ENCODE measurements around the gene TSPAN13. TPM values are rescaled to one million over a fixed set of nuclear protein-coding genes. Genes with fewer than 3 reads are reported as not detected.

The TSPAN13 gene
- 112 and 116 TPM in 2 replicates for total RNA-seq
- long read RNA-seq, transcript TSPAN13-201 (6 exons, 2,093 nt), result major isoform, 323 of 342 reads
- long read RNA-seq, partial matches to known transcripts, result 14 of 342 reads
- long read RNA-seq, other reads (novel, unspliced or antisense), result 5 of 342 reads

- TF ChIP-seq CTCF (IDR thresholded peaks at IDR 0.05; ENCODE audit: unreplicated experiment), result no peak
- Mint-ChIP-seq H3K4me1 (ENCODE audit: low read depth) (peaks cover 26% of the 10 kb centered on the region), H3K27ac (peak within 1 kb of the TSS; percentile 95)
Measured at GRCh38 chr7:16753102-16753931, at the start of gene TSPAN13. Gene TSPAN13 (plus strand): TSS chr7:16753755. CDS start chr7:16753968, 213 bp downstream.

GRCh38 chr7:16708511-16708910, 45.0 kb upstream of the TSPAN13 start:
- no peak for TF ChIP-seq CTCF (IDR thresholded peaks at IDR 0.05; ENCODE audit: unreplicated experiment)
- no peaks in the 10 kb centered on the region for H3K27me3 Mint-ChIP-seq
- no peak for DNase-seq (ENCODE audit: low spot score, unreplicated experiment)
- no peaks in the 10 kb centered on the region for H3K9me3 Mint-ChIP-seq (ENCODE audit: low read depth)
- no peak overlapping the region for H3K4me3 Mint-ChIP-seq (ENCODE audit: low read depth)
- no peak overlapping the region for H3K27ac Mint-ChIP-seq
- H3K36me3 Mint-ChIP-seq (ENCODE audit: insufficient read depth), result peaks cover 25% of the 10 kb centered on the region
- no peaks in the 10 kb centered on the region for H3K4me1 Mint-ChIP-seq (ENCODE audit: low read depth)

More at GRCh38 chr7:16753102-16753931, at the start of gene TSPAN13:
- DNase-seq (ENCODE audit: low spot score, unreplicated experiment), result peak; percentile 92
- Mint-ChIP-seq H3K9me3 (ENCODE audit: low read depth) (no peaks in the 10 kb centered on the region), H3K4me3 (ENCODE audit: low read depth) (peak within 1 kb of the TSS; percentile 88), H3K36me3 (ENCODE audit: insufficient read depth) (peaks cover 2% of the 10 kb centered on the region), H3K27me3 (no peaks in the 10 kb centered on the region)

GRCh38 chr7:16708980-16709379, 44.6 kb upstream of the TSPAN13 start:
- no peak for TF ChIP-seq CTCF (IDR thresholded peaks at IDR 0.05; ENCODE audit: unreplicated experiment)
- no peak overlapping the region for H3K27ac Mint-ChIP-seq
- no peaks in the 10 kb centered on the region for H3K4me1 Mint-ChIP-seq (ENCODE audit: low read depth)
- peaks cover 23% of the 10 kb centered on the region for H3K36me3 Mint-ChIP-seq (ENCODE audit: insufficient read depth)
- no peak for DNase-seq (ENCODE audit: low spot score, unreplicated experiment)
- no peak overlapping the region for H3K4me3 Mint-ChIP-seq (ENCODE audit: low read depth)
- no peaks in the 10 kb centered on the region for H3K9me3 Mint-ChIP-seq (ENCODE audit: low read depth)
- no peaks in the 10 kb centered on the region for H3K27me3 Mint-ChIP-seq

- H3K9me3 Mint-ChIP-seq (ENCODE audit: low read depth), result no peaks in the 10 kb centered on the region
- no peak overlapping the region for H3K4me3 Mint-ChIP-seq (ENCODE audit: low read depth)
- TF ChIP-seq CTCF (IDR thresholded peaks at IDR 0.05; ENCODE audit: unreplicated experiment), result no peak
- H3K4me1 Mint-ChIP-seq (ENCODE audit: low read depth), result no peaks in the 10 kb centered on the region
- DNase-seq (ENCODE audit: low spot score, unreplicated experiment), result no peak
- H3K27ac Mint-ChIP-seq, result no peak overlapping the region
- no peaks in the 10 kb centered on the region for H3K27me3 Mint-ChIP-seq
- H3K36me3 Mint-ChIP-seq (ENCODE audit: insufficient read depth), result peaks cover 17% of the 10 kb centered on the region
Measured at GRCh38 chr7:16710651-16711050, 42.9 kb upstream of the TSPAN13 start.

GRCh38 chr7:16711730-16712129, 41.8 kb upstream of the TSPAN13 start:
- peaks cover 9% of the 10 kb centered on the region for H3K36me3 Mint-ChIP-seq (ENCODE audit: insufficient read depth)
- no peaks in the 10 kb centered on the region for H3K9me3 Mint-ChIP-seq (ENCODE audit: low read depth)
- no peaks in the 10 kb centered on the region for H3K27me3 Mint-ChIP-seq
- no peak overlapping the region for H3K27ac Mint-ChIP-seq
- no peaks in the 10 kb centered on the region for H3K4me1 Mint-ChIP-seq (ENCODE audit: low read depth)
- TF ChIP-seq CTCF (IDR thresholded peaks at IDR 0.05; ENCODE audit: unreplicated experiment), result no peak
- no peak for DNase-seq (ENCODE audit: low spot score, unreplicated experiment)
- no peak overlapping the region for H3K4me3 Mint-ChIP-seq (ENCODE audit: low read depth)
